Measurements from ENCODE around the gene RPTOR. TPM values are rescaled to one million over a fixed set of nuclear protein-coding genes. Genes with fewer than 3 reads are reported as not detected.

Gene RPTOR
- total RNA-seq, 1 experiment from 2014 or later = 25.1 TPM

DNA sequence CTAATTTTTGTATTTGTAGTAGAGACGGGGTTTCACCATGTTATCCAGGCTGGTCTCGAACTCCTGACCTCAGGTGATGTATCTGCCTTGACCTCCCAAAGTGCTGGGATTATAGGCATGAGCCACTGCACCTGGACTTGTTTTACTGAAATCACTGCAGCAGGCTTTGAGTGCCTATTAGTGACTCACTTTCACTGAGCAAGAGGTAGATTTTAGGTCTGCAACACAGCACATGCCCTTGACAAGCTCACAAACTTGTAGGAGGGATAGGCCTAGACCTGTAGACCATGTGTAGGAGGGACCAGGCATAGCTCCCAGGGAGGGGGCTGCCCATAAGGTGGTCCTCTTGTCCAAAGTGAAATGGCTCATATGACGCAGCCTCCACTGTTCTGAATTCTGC lies 27.0 kb upstream of the RPTOR start:
- Histone ChIP-seq H3K9me3 (ENCODE audit: control insufficient read depth, low read depth, low read length) (no peaks in the 10 kb centered on the region), H3K23ac (ENCODE audit: insufficient read length, low read depth, low read length) (no peak overlapping the region), H2BK5ac (ENCODE audit: insufficient read length, low read length) (no peak overlapping the region), H2BK15ac (ENCODE audit: low read depth, low read length) (no peak overlapping the region), H2BK120ac (ENCODE audit: low read depth, low read length, poor library complexity, severe bottlenecking) (no peak overlapping the region), H3K27ac (ENCODE audit: insufficient read length, low read depth, low read length) (no peak overlapping the region), H4K5ac (ENCODE audit: insufficient read length, low read depth, low read length) (no peak overlapping the region), H2AFZ (ENCODE audit: low read length) (no peak overlapping the region), H2BK12ac (ENCODE audit: insufficient read length, low read depth, low read length) (no peak overlapping the region), H2BK20ac (ENCODE audit: low read depth, low read length, poor library complexity, severe bottlenecking) (no peak overlapping the region), H4K8ac (replicated peaks; ENCODE audit: insufficient read length, low read depth, low read length) (no peak overlapping the region), H2AK5ac (ENCODE audit: insufficient read length, low read length) (no peak overlapping the region), H3K79me1 (ENCODE audit: insufficient read depth, low read depth, low read length, poor library complexity, severe bottlenecking) (no peaks in the 10 kb centered on the region), H3K4me1 (ENCODE audit: insufficient read depth, low read length) (no peaks in the 10 kb centered on the region), H3K4me2 (ENCODE audit: insufficient read depth, insufficient read length, low read length) (no peak overlapping the region), H3K23me2 (ENCODE audit: insufficient read length, low read depth, low read length, poor library complexity, severe bottlenecking) (no peaks in the 10 kb centered on the region), H3K14ac (ENCODE audit: insufficient read depth, low read length) (no peak overlapping the region), H4K91ac (ENCODE audit: insufficient read length, low read depth, low read length) (no peak overlapping the region), H3K18ac (ENCODE audit: insufficient read length, low read depth, low read length) (no peak overlapping the region), H3K27me3 (ENCODE audit: insufficient read depth, low read length) (no peaks in the 10 kb centered on the region), H3T11ph (ENCODE audit: low read length) (no peak overlapping the region), H3K4ac (ENCODE audit: low read depth, low read length) (no peak overlapping the region), H4K20me1 (ENCODE audit: control insufficient read depth, insufficient read depth, insufficient read length) (no peaks in the 10 kb centered on the region), H3K9ac (ENCODE audit: extremely low read depth, insufficient read length, low read length) (no peak overlapping the region), H3K79me2 (ENCODE audit: insufficient read depth, low read length) (no peaks in the 10 kb centered on the region), H3K56ac (ENCODE audit: insufficient read length, low read depth, low read length) (no peak overlapping the region)
- no peak overlapping the region for H3K27ac Mint-ChIP-seq
- H3K9me3 Mint-ChIP-seq = no peaks in the 10 kb centered on the region; a peak in 1 of 5 replicates
- no peak overlapping the region for H3K4me3 Mint-ChIP-seq
- TF ChIP-seq, protein P1, sequence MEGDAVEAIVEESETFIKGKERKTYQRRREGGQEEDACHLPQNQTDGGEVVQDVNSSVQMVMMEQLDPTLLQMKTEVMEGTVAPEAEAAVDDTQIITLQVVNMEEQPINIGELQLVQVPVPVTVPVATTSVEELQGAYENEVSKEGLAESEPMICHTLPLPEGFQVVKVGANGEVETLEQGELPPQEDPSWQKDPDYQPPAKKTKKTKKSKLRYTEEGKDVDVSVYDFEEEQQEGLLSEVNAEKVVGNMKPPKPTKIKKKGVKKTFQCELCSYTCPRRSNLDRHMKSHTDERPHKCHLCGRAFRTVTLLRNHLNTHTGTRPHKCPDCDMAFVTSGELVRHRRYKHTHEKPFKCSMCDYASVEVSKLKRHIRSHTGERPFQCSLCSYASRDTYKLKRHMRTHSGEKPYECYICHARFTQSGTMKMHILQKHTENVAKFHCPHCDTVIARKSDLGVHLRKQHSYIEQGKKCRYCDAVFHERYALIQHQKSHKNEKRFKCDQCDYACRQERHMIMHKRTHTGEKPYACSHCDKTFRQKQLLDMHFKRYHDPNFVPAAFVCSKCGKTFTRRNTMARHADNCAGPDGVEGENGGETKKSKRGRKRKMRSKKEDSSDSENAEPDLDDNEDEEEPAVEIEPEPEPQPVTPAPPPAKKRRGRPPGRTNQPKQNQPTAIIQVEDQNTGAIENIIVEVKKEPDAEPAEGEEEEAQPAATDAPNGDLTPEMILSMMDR (conservative IDR thresholded peaks at IDR 0.05) = no peak
- H3K4me1 Mint-ChIP-seq = peaks cover 4 to 7% of the 10 kb centered on the region in 2 experiments; a peak in 3 of 4 replicates
- H3K27me3 Mint-ChIP-seq (ENCODE audit: low read depth) = peaks cover 56% of the 10 kb centered on the region
- no peaks in the 10 kb centered on the region for H3K36me3 Mint-ChIP-seq (ENCODE audit: insufficient read depth in 1 of 3, low read depth in 3 of 3)
- WGBS (ENCODE audit: extremely low coverage, insufficient read length, low lambda C conversion rate) = no CpG with 5 or more reads among the region's 3 CpGs
- no peak for DNase-seq

All from H9 (cell line).